HG02798 (cell line): Measurements from ENCODE around the gene AMN.

Experiments
- ATAC-seq: cut with Tn5 transposase; IDR thresholded peaks from one replicate; pipeline ENCODE4 v1.9.1; 2021; ENCODE audit warnings: mild to moderate bottlenecking; ENCODE audit not compliant: unreplicated experiment, poor library complexity

AMN gene

DNA sequence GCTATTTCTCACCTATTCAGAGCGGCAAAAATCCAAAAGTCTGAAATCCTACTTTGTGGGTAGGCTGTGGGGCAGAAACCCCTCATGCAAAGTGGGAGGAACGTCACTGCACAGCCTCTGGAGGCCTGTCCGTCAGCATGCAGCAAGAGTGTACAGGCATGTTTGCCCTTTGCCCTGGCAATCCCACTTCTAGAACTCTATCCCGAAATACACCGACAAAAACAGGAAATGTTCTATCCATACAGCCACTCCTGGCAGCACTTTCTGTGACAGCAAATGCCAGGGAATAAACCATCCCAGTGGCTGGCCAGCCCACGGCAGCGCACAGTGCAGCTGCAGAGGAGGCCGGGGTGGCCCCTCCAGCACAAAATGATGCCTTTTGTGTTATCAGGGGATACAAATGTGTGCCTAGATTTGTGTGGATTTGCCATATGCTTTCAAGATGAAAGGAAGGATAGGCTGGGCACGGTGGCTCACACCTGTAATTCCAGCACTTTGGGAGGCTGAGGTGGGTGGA, 39.7 kb downstream of the AMN start:
- ATAC-seq, result no peak

DNA sequence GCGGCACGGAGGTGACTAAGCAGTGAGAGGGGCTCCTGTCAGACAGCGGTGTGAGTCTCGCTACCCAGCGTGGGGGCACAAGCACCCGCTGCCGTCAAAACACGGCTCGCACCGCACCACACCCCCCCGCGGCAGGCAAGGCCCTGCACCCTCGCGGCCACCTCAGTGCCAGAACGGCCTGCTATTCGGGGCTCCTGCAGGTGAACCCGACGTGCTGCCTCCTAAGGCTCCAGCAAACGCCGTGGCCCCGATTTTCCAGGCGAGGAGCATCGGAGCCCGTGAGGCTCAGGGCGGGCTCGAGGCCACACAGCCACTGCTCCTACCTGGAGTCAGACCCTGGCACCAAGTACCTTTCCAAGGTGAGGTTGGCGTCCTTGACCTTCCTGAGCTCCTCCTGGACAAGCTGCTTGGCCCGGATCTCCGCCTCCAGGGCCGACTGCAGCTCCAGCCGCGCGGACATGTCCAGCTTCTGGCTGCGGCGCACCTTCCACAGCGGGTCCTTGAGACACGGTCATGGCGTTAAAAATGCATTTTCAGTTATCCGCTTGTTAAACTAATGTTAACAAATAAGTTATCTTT, 41.8 kb downstream of the AMN start:
- no peak for ATAC-seq

DNA sequence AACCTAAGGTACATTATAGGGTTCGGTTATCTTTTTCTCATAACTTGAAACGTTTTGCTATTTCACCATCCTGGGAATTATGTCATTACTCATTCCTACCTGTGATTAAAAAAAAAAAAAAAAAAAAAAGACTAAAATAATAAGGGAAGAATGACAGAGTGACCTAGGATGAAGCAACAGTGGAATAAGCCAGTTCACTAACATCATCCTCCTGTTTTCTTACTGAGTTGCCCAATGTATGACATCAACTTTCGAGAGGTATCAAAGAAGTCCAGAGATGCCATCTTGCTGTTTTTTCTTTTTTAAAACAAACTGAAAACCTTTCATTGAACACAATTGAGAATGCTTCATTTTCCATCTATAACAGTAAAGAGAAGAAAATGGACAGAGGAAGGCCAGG, 42.8 kb downstream of the AMN start:
- no peak for ATAC-seq

DNA sequence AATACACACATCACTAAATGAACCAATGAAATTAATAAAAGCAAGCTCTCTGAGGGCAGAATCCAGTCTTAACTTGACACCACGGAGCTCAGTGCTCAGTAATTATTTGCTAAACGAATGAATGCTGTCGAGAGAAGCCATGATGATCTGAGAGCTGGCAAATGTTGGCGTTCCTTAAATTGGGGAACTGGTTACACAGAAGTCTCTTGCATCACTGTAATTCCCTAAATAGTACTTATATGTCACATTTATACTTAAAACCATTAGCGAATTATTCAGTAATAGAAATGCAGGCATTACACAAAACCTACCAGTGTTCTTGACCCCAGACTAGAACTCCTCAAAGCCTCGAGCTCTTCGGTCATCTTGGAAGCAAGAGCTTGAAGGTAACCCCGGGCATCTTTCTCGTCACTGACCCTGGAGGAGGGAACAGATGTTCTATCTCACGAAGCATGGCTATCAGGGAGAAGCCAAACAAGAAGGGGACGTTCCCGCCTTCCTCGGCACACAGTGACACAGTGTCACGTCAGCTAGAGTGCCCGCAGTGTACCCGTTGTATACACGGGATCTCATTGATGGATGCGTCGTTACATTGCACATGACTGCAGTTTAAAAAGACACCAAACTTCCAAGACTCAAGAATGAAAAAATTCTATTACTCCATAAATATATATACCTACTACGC, 43.6 kb downstream of the AMN start:
- ATAC-seq, result no peak

DNA sequence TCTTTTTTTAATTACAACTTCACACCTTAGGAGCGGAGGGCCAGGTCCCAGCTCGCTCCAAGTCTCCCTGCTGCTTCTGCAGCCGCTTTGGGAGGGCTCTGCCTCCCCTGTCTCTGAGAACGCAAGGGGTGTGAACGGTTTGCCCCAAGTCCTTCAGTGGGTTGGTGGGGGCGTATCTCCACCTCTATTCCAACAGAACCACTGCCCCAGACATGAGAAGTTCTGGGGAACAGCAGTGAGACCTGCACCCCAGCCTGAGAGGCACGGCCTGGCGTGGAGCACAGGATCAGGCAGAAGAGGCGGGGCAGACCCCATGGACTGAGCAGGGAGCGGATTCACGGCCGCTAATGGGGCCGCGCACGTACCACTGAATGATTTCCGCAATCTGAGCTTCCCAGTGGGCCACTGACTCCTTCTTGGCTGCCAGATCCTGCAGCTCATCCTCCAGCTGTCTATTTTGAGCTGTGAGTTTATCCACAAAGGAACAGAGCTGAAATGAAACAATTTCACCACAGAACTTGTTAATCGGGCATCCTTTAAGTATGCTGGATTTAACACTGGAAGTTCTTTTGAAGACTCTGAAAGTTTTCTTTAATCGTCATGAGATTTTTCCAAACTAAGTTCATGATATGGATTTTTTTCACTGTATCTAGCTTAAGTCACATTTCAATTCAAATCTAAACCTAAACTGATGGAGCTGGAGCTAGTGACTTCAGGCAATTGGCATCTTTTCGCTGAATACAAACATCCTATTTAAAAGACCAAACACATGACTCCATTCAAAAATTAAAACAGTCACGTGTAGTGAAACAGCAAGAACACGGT, 44.4 kb downstream of the AMN start:
- ATAC-seq, result no peak

DNA sequence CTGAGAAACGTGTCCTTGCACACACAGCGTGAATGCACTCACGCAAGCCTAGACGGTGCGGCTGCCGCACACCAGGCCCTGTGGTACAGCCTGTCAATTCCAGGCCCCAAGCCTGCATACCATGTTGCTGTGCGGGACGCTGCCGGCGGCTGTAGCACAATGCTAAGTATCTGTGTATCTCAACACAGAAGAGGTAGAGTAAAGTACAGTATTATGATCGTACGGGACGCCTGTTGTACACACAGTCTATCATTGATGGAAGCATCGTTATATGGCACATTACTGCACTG, 45.0 kb downstream of the AMN start:
- ATAC-seq, result no peak

DNA sequence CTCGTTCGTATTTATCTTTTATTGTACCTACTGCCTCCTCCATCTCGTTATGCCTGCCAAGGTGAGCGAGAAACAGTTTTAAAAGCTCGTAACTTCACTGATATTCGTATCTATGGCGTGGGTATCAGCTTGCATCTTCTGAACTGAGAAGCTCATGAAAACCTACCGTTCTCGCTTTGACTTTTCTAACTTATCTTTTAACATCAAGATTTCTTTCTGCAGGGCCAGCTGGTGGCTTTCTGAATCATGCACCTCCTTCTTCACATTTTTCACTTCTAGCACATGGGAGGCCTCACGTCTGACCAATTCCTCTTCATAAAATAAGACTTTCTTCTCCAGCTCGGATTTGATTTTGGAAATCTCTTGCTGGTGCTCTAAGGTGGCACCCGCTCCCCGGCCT, 45.8 kb downstream of the AMN start:
- ATAC-seq, result no peak

DNA sequence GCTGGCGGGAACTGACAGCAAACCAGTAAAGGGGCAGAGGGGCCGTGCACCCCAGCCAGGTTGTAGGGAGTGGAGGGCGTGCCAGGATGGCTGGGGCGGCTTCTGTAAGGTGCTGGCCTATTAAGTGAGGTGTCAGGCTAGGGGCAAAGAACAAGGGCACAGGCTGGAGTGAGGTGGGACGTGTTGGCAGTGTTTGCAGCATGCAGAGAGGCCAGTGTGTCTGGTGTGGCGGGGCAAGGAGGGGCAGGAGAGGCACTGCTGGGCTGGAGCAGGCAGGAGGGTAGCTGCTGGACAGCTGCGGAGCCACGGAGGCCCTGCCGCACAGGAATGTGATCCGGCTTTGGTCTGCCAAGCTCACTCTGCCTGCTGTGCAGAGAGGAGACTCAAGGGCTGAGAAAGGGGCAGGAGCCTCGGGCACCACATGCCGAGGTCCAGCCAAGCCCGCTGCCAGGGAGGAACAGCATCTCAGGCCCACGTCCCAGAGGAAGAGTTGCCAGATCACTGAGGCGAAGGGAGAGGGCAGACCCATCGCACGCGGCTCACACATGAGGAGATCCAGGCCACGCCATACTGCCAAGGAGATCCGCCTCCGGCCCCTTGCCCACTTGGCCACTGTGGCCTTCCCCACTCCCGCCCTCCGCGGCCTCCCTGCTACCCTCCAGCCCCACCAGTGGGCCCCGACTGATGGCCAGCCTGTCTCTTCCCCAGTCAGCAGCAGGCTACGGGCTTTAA, 46.8 kb downstream of the AMN start:
- ATAC-seq, result no peak

DNA sequence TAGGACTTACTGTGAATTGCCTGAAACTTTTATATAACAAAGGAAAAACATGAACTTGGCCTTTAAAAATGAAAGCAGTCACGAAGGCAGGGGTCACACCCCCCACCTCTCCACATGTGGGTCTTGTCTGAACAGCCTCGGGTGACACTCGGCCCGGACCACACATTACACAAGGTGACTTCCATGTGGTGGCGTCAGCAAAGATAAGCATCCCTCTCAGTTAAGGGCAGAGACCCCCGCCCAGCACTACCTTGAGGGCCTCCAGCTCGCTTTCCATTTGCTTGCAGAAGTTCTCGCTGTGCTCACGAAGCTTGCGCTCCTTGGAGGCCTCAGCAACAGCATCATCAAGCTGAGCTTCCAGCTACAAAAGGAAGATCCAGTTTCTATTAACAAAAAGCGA, 47.4 kb downstream of the AMN start:
- no peak for ATAC-seq

DNA sequence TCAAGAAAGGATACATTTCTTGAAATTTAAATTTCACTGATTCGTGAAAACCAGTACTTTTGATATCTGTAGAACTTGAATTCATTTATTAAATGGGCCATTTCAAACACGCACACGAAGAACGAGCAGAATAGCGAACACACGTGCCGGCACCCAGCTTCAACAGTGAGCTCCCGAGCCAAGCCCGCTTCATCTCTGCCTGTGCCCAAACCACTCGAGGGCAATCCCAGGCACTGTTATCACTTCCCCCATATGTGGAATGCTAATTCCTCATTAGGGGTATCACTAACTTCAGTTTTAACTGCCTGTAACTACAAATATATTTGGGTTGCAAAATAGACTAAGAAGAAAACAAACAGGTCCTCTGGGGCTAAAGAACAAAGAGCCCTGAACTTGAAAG, 48.0 kb downstream of the AMN start:
- ATAC-seq, result no peak

DNA sequence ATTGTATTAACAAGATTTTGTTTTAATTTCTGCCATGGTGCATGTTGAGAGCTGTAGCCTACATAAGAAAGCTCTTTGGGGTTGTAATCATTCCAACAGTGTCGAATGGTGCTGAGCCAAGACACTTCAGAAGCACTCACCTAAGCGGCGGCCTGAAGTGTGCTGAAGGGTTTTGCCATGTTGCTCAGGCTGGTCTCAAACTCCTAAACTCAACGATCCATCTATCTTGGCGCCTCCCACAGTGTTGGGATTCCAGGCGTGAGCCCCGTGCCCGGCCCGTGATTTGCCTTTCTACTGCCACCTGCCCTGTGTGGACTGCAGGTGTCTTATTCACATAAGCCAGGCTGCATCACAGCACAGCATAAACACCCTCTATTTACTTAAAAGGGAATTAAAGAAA, 48.9 kb downstream of the AMN start:
- no peak for ATAC-seq

DNA sequence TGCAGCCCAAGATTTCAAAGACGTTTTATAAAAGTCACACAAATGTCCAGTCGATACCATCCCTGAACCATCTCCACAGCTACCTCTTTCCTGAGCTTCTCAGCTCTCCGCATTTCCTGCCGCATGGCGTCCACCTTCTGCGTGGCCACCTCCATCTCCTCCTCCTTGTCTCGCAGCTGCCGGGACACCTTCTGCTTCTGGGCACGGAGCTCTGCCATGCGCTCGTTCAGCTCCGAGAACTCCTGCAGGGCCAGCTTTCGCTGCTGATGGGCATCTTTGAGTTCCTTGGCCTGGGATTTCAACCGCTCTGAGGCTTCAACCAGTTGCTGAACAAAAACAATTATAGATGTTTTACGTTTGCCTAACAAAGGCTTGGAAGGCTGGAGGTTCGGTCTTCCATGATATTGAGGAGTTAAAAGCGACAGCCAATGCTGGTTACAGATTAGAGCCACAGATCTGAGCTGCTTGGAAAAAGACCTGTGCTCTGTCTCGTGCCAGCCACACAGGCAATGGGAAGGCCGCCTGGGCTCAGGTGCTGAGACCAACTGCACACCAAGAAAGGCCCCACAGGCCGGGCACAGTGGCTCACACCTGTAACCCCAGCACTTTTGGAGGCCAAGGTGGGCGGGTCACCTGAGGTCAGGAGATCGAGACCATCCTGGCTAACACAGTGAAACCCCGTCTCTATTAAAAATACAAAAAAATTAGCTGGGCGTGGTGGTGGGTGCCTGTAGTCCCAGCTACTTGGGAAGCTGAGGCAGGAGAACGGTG, 49.6 kb downstream of the AMN start:
- no peak for ATAC-seq

DNA sequence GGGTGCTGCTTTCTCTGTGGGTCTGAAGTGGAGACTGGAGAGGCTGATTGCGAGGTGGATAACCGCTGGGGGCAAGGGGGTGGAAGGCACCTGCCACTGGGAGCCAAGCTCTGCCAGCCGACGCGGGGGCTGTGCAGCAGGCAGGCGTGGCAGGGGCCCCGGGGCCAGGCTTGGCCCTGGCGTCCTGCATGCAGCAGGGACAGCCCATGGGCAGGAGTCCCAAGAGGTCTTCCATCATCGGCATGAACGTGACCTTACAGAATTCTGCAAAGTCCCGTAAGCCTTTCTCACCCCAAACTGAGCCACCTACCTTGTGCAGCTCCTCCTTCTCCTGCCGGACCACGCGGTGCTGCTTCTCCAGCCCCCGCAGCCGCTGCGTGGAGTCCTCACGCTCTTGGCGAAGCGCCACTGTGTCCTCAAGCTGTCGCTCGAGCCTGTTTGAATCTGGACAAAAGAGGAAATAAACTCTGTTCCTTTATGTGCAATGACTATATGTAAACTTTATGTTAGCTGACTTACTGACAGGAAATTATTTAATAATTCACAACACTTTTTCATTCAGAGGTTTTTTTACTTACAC, 51.3 kb downstream of the AMN start:
- no peak for ATAC-seq

DNA sequence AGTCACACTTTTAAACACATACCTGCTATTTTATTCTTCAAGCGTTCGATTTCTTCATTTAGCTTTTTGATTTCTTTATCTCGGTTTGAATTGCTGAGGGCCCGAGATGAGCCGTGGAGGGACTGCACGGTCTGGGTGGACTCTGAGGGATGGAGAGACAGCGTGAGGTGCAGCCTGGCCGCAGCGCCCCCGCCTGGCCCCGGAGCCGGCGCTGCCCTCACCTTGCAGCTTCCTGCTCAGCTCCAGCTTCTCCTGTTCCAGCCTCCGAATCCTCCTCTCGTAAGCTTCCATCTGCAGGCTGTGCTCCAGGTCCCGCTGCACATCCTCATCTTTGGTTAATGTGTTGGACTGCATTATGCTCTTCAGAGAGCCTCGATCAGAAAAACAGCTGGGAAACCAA, 53.2 kb downstream of the AMN start:
- ATAC-seq, result no peak

DNA sequence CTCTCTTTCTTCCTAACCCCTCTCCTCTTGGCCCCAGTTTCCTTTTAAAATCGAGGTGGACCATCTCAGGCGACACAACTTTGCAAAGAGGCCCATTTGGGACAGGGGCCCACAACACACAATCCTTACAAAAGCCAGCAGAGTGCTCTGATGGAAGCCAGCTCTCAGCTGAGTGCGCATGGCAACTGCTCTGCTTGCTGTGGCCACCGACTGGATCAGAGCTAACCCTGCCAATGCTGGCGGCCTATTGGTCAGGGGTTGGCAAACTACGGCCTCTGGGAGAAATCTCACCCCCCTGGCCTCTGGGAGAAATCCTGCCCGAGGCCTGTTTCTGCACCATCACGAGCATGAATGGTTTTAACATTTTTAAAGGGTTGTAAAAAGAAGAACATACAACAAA, 55.0 kb downstream of the AMN start:
- ATAC-seq, result no peak

DNA sequence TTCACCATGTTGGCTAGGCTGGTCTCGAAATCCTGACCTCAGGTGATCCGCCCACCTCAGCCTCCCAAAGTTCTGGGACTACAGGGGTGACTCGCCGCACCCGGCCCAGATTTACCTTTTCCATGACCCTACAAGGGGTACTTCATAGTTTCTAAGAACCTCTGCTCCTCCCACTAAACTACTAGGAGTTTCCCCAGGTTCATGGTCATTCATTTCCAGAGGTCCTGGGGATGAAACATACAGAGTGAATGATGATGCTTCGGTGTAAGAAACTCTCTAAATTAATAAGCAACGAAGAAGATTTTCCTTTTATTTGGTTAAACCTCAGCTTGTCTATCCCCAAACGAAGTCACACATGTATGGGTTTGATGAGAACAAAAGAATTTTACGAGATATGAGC, 56.9 kb downstream of the AMN start:
- ATAC-seq, result no peak

DNA sequence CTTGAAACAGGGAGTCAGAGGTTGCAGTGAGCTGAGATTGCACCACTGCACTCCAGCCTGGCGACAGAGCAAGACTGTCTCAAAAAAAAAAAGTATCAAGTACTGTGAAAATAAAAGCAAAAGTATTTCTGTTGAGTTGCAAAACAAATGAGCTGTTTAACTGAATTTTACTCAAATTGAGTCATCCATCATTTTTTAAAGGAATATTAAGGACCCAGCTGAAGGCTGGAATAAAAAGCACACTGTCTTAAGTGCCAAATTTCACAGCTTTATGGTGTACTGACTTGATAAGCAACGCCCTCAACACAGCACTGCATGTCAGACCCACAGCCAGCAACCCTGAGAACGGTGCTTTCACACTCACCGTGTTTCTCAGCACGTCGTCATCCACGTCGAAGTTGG, 57.9 kb downstream of the AMN start:
- ATAC-seq, result no peak
